CD4-positive, alpha-beta T cell (primary cell): ENCODE results near the gene CASS4. TPM values are rescaled to one million over a fixed set of nuclear protein-coding genes. Genes with fewer than 3 reads are reported as not detected.

ENCODE experiments used
- ATAC-seq: fragments of 200-7000 bp; cut with Tn5 transposase; one replicate; pipeline ENCODE4 v1.10.0; 2022; ENCODE audit warnings: mild to moderate bottlenecking; ENCODE audit not compliant: poor library complexity
- CTCF ChIA-PET: fragments of 350-600 bp; sonication (Branson Sonifier 250); formaldehyde crosslinking; loops from one replicate; lab custom pipeline; 2021; ENCODE audit warnings: antibody characterized with exemption, inconsistent platforms; lab: Charles Lee
- POLR2A ChIA-PET: fragments of 350-600 bp; sonication (Branson Sonifier 250); formaldehyde crosslinking; loops from one replicate; lab custom pipeline; 2021; ENCODE audit warnings: antibody characterized with exemption, inconsistent platforms; lab: Charles Lee
- DNase-seq, 14 experiments: peaks; one replicate each; pipeline ENCODE4 v3.0.0-alpha.2; 2013 to 2020; ENCODE audit warnings: mixed read lengths in 2 of 14
- H3K27ac ChIP-seq, 2 donors: one replicate each; pipeline versions ENCODE4 v1.5.1 to v1.7.0; 2013; ENCODE audit warnings: low read length in 2 of 2, low read depth in 1 of 2, mild to moderate bottlenecking in 1 of 2
- H3K27me3 ChIP-seq, 2 experiments: 1 replicate in 1 of 2; 2 replicates in 1 of 2; pipeline versions ENCODE4 v1.6.1 to v1.7.0; 2013; ENCODE audit warnings: low read length in 2 of 2, control low read depth in 1 of 2, mild to moderate bottlenecking in 1 of 2, moderate library complexity in 1 of 2; ENCODE audit not compliant: insufficient read depth in 2 of 2, control insufficient read depth in 1 of 2
- H3K36me3 ChIP-seq: one replicate; pipeline ENCODE4 v1.6.1; 2013; ENCODE audit warnings: low read length, control low read depth; ENCODE audit not compliant: insufficient read depth
- H3K4me1 ChIP-seq: one replicate; pipeline ENCODE4 v1.6.1; 2013; ENCODE audit warnings: low read length, control low read depth; ENCODE audit not compliant: insufficient read depth
- H3K4me3 ChIP-seq: one replicate; pipeline ENCODE4 v1.5.1; 2013; ENCODE audit warnings: mild to moderate bottlenecking, low read length, moderate library complexity
- H3K9me3 ChIP-seq, 2 experiments: 1 replicate in 1 of 2; 2 replicates in 1 of 2; pipeline versions ENCODE4 v1.6.1 to v1.7.0; 2013; ENCODE audit warnings: low read length in 2 of 2, mild to moderate bottlenecking in 2 of 2, control low read depth in 1 of 2, moderate library complexity in 1 of 2; ENCODE audit not compliant: control insufficient read depth in 1 of 2, insufficient read depth in 1 of 2
- H3K27ac Mint-ChIP-seq: one replicate; pipeline ENCODE4 v1.8.0; 2020; ENCODE audit warnings: mixed read lengths
- H3K27me3 Mint-ChIP-seq: one replicate; pipeline ENCODE4 v1.8.0; 2021; ENCODE audit warnings: mixed read lengths
- H3K36me3 Mint-ChIP-seq: one replicate; pipeline ENCODE4 v1.8.0; 2021; ENCODE audit warnings: low read depth, mixed read lengths
- H3K4me1 Mint-ChIP-seq: one replicate; pipeline ENCODE4 v1.8.0; 2021; ENCODE audit warnings: low read depth, mixed read lengths
- H3K4me3 Mint-ChIP-seq: one replicate; pipeline ENCODE4 v1.8.0; 2020; ENCODE audit warnings: mild to moderate bottlenecking, mixed read lengths
- H3K9me3 Mint-ChIP-seq: one replicate; pipeline ENCODE4 v1.8.0; 2020; ENCODE audit warnings: mixed read lengths
- CTCF ChIP-seq: fragments of 200-600 bp; IDR thresholded peaks from one replicate; pipeline ENCODE4 v1.8.0; 2022; ENCODE audit warnings: antibody characterized with exemption, mild to moderate bottlenecking
- intact Hi-C, 2 experiments: fragments of 100-400 bp; cut with DNase I in 1 of 2; cut with micrococcal nuclease in 1 of 2; formaldehyde crosslinking; loops; one replicate each; pipeline versions ENCODE4 v1.15.1 to v1.9.0; 2023 to 2025; cut with DNase I, micrococcal nuclease
- total RNA-seq, 174 experiments: library from RNA in 2 of 174; stranded (reverse) in 2 of 174; gene quantifications; one replicate each; pipeline ENCODE4 v1.2.3 and lab custom pipeline; 2021 to 2026

CASS4 gene
- total RNA-seq, 2 experiments from 2014 or later, result 37.0 to 39.8 TPM

GRCh38 chr20:56422824-56423189 lies 10.7 kb downstream of the CASS4 start:
- Histone ChIP-seq H3K36me3 (no peaks in the 10 kb centered on the region), H3K27me3 (no peaks in the 10 kb centered on the region), H3K9me3 (no peaks in the 10 kb centered on the region), H3K27ac (no peak overlapping the region), H3K4me1 (peaks cover 56% of the 10 kb centered on the region), H3K4me3 (no peak overlapping the region)
- no peaks in the 10 kb centered on the region for H3K27me3 Mint-ChIP-seq
- H3K27ac Mint-ChIP-seq, result peak overlapping the region; percentile 91
- POLR2A ChIA-PET, result interaction anchor here (0.7 to 4.0 kb wide), 5 partner anchors 10 to 64 kb away, joined by 3 to 43 read pairs (median 4); partner anchors contain the start of genes AURKA, CASS4, CSTF1 and FAM210B
- intact Hi-C loops, result loop anchor here in 1 of 2 experiments (1.0 kb wide), 1 partner anchor 9 kb away; no protein-coding TSS in a partner anchor
- peak overlapping the region; percentile 36 for H3K4me3 Mint-ChIP-seq
- DNase-seq, result no peak
- peaks cover 21% of the 10 kb centered on the region for H3K36me3 Mint-ChIP-seq
- peaks cover 64% of the 10 kb centered on the region for H3K4me1 Mint-ChIP-seq
- no peak for TF ChIP-seq CTCF
- ATAC-seq, result no peak
- CTCF ChIA-PET, result interaction anchor here (0.8 to 0.9 kb wide), 2 partner anchors 7 to 10 kb away, joined by 3 to 5 read pairs; no protein-coding TSS in a partner anchor
- no peaks in the 10 kb centered on the region for H3K9me3 Mint-ChIP-seq

- no peak for ATAC-seq
- ChIA-PET POLR2A (interaction anchor here (0.7 to 4.0 kb wide), 2 partner anchors 11 to 31 kb away, joined by 3 to 43 read pairs; partner anchors contain the start of genes AURKA, CASS4 and CSTF1), CTCF (no interaction called here)
- Mint-ChIP-seq H3K9me3 (no peaks in the 10 kb centered on the region), H3K36me3 (peaks cover 25% of the 10 kb centered on the region), H3K4me1 (peaks cover 64% of the 10 kb centered on the region), H3K4me3 (no peak overlapping the region), H3K27ac (peak overlapping the region; percentile 91), H3K27me3 (no peaks in the 10 kb centered on the region)
- TF ChIP-seq CTCF, result no peak
- Histone ChIP-seq H3K27ac (no peak overlapping the region), H3K36me3 (no peaks in the 10 kb centered on the region), H3K4me3 (no peak overlapping the region), H3K27me3 (no peaks in the 10 kb centered on the region), H3K4me1 (peaks cover 55% of the 10 kb centered on the region), H3K9me3 (no peaks in the 10 kb centered on the region)
- intact Hi-C loops, result no loop called here
- no peak for DNase-seq
These were observed 11.2 kb downstream of the CASS4 start for GRCh38 chr20:56423211-56423610.

GRCh38 chr20:56423886-56424285 lies 11.8 kb downstream of the CASS4 start:
- POLR2A ChIA-PET, result interaction anchor here (1.1 to 4.0 kb wide), 2 partner anchors 12 to 20 kb away, joined by 3 to 43 read pairs; partner anchors contain the start of gene CASS4
- Mint-ChIP-seq H3K4me1 (peaks cover 64% of the 10 kb centered on the region), H3K9me3 (no peaks in the 10 kb centered on the region), H3K4me3 (no peak overlapping the region), H3K36me3 (peaks cover 23% of the 10 kb centered on the region), H3K27me3 (no peaks in the 10 kb centered on the region), H3K27ac (no peak overlapping the region)
- Histone ChIP-seq H3K9me3 (no peaks in the 10 kb centered on the region), H3K36me3 (no peaks in the 10 kb centered on the region), H3K4me3 (no peak overlapping the region), H3K27ac (no peak overlapping the region), H3K27me3 (no peaks in the 10 kb centered on the region), H3K4me1 (peaks cover 55% of the 10 kb centered on the region)
- TF ChIP-seq CTCF, result no peak
- DNase-seq (no peak), ATAC-seq (no peak)
- intact Hi-C loops, result no loop called here
- CTCF ChIA-PET, result no interaction called here
